ENCODE measurements around the gene CELF4. TPM values are rescaled to one million over a fixed set of nuclear protein-coding genes. Genes with fewer than 3 reads are reported as not detected.

CELF4 gene
- total and polyA plus RNA-seq, 2 donors (not counting 1 experiment from before 2014, with no cell fraction given), result 0.17 TPM; not detected in 1

- Histone ChIP-seq H3K4me1 (ENCODE audit: control insufficient read depth, extremely low read depth, insufficient read depth, low read length) (no peaks in the 10 kb centered on the region), H2AFZ (ENCODE audit: low read length) (no peak overlapping the region), H3K36me3 (ENCODE audit: control insufficient read depth, insufficient read depth, low read length) (no peaks in the 10 kb centered on the region), H4K20me1 (ENCODE audit: control insufficient read depth, extremely low read depth, insufficient read depth, low read length) (no peaks in the 10 kb centered on the region), H3K9me3 (ENCODE audit: control insufficient read depth, insufficient read depth, low read depth, low read length) (no peaks in the 10 kb centered on the region), H3K79me2 (ENCODE audit: control insufficient read depth, insufficient read depth, low read length) (no peaks in the 10 kb centered on the region), H3K4me2 (ENCODE audit: extremely low read depth, insufficient read depth, low read length) (no peak overlapping the region), H3K27me3 (ENCODE audit: control insufficient read depth, insufficient read depth, low read length) (peaks cover 3% of the 10 kb centered on the region), H3K9ac (ENCODE audit: insufficient read depth, low read length) (no peak overlapping the region), H3K4me3 (replicated peaks in 1 of 4; ENCODE audit: control extremely low read depth in 1 of 4, insufficient read depth in 1 of 4, low read depth in 3 of 4, low read length in 4 of 4) (no peak overlapping the region), H3K27ac (ENCODE audit: insufficient read depth, low read length) (no peak overlapping the region)
- TF ChIP-seq, protein P1, sequence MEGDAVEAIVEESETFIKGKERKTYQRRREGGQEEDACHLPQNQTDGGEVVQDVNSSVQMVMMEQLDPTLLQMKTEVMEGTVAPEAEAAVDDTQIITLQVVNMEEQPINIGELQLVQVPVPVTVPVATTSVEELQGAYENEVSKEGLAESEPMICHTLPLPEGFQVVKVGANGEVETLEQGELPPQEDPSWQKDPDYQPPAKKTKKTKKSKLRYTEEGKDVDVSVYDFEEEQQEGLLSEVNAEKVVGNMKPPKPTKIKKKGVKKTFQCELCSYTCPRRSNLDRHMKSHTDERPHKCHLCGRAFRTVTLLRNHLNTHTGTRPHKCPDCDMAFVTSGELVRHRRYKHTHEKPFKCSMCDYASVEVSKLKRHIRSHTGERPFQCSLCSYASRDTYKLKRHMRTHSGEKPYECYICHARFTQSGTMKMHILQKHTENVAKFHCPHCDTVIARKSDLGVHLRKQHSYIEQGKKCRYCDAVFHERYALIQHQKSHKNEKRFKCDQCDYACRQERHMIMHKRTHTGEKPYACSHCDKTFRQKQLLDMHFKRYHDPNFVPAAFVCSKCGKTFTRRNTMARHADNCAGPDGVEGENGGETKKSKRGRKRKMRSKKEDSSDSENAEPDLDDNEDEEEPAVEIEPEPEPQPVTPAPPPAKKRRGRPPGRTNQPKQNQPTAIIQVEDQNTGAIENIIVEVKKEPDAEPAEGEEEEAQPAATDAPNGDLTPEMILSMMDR (conservative IDR thresholded peaks at IDR 0.05 in 1 of 2, IDR thresholded peaks at IDR 0.05 in 1 of 2; ENCODE audit: low read depth in 1 of 2, low read length in 2 of 2), result peak; percentile 39 to 60
- TF ChIP-seq EZH2 (IDR thresholded peaks at IDR 0.05; ENCODE audit: low read length, missing control alignments), result no peak
- DNase-seq (ENCODE audit: low read depth in 2 of 2), result peak; percentile 13 to 58
Measured at GRCh38 chr18:37385846-37386778, 179.5 kb downstream of the CELF4 start.

DNA sequence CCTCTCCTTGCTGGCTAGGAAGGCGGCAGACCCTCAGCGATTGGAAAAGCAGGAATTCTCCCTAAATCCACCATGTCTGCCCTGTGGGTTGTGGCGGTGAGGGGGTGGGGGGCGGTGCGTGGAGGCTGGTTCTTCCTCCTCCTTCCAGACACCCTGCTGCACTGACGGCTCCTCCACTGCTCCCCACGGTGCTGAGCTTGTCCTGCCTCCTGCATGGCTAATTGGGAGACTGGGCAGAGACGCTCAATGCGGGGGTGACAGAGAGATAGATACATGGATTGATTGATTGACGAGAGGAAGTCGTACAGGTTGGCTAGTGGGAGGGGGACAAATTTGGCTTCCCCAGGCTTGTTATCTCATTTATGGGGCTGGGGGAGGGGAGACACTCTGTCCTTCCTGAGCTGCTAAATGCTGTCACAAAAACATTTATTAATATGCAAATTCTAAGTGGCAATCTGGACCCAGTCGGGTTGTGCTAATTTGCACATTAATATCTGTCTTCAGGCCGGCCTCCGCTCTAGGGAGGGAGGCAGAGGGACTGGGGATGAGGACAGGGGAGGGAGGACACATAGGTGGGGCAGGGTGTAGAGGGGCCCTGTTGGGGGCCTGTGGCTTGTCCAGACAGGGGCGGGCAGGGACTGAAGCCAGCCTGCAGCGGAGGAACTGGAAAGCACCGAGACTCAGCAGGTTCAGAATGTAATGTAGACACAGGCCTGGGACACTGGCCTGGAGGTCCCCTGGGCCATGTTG, 181.6 kb downstream of the CELF4 start:
- no peak overlapping the region for H2AFZ ChIP-seq (ENCODE audit: low read length)
- TF ChIP-seq, protein P1 (conservative IDR thresholded peaks at IDR 0.05 in 1 of 2, IDR thresholded peaks at IDR 0.05 in 1 of 2; ENCODE audit: low read depth in 1 of 2, low read length in 2 of 2), result no peak
- no peak for TF ChIP-seq EZH2 (IDR thresholded peaks at IDR 0.05; ENCODE audit: low read length, missing control alignments)
- no peak overlapping the region for H3K4me2 ChIP-seq (ENCODE audit: extremely low read depth, insufficient read depth, low read length)
- peaks cover 3% of the 10 kb centered on the region for H3K27me3 ChIP-seq (ENCODE audit: control insufficient read depth, insufficient read depth, low read length)
- H3K36me3 ChIP-seq (ENCODE audit: control insufficient read depth, insufficient read depth, low read length), result no peaks in the 10 kb centered on the region
- no peak overlapping the region for H3K4me3 ChIP-seq (replicated peaks in 1 of 4; ENCODE audit: control extremely low read depth in 1 of 4, insufficient read depth in 1 of 4, low read depth in 3 of 4, low read length in 4 of 4)
- H3K4me1 ChIP-seq (ENCODE audit: control insufficient read depth, extremely low read depth, insufficient read depth, low read length), result no peaks in the 10 kb centered on the region
- no peaks in the 10 kb centered on the region for H3K9me3 ChIP-seq (ENCODE audit: control insufficient read depth, insufficient read depth, low read depth, low read length)
- H4K20me1 ChIP-seq (ENCODE audit: control insufficient read depth, extremely low read depth, insufficient read depth, low read length), result no peaks in the 10 kb centered on the region
- DNase-seq (ENCODE audit: low read depth in 2 of 2), result no peak
- no peak overlapping the region for H3K27ac ChIP-seq (ENCODE audit: insufficient read depth, low read length)
- no peak overlapping the region for H3K9ac ChIP-seq (ENCODE audit: insufficient read depth, low read length)
- H3K79me2 ChIP-seq (ENCODE audit: control insufficient read depth, insufficient read depth, low read length), result no peaks in the 10 kb centered on the region
